ENCODE measurements around the gene TMEM178B. TPM values are rescaled to one million over a fixed set of nuclear protein-coding genes. Genes with fewer than 3 reads are reported as not detected.

TMEM178B gene
- total and polyA plus RNA-seq, 2 of the 4 experiments (the other 2 are of a cell fraction): under 0.01 to 0.05 TPM

DNA sequence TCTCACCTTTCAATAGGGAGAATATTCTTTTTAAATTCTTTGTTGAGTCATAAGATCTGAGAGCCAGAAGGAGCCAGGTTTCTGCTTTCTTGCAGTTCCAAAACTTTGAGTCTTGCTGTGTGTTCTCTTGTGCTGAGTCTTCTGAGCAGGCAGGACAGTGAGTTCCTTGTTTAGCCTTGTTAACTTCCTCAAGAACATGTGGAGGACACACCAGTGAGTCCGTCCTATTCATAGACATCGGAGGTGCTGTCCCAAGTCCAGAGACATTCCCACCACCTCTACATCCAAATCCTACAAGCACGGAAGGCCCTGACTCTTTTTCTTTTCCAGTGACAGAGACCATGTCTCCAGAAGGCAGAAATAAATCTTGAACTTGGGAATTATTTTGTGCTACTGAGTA is 342.1 kb downstream of the TMEM178B start:
- TF ChIP-seq CTCF (conservative IDR thresholded peaks at IDR 0.05; ENCODE audit: low read depth, low read length): no peak
- TF ChIP-seq CEBPB (IDR thresholded peaks at IDR 0.05; ENCODE audit: low read depth, low read length): no peak
- Histone ChIP-seq H4K8ac (ENCODE audit: low read depth in 2 of 2, low read length in 2 of 2) (no peak overlapping the region), H4K20me1 (ENCODE audit: insufficient read depth, low read length) (no peaks in the 10 kb centered on the region), H3K4me1 (ENCODE audit: control insufficient read depth, insufficient read depth, low read length) (no peaks in the 10 kb centered on the region), H2AK5ac (ENCODE audit: low read depth, low read length) (no peak overlapping the region), H3K4me3 (ENCODE audit: insufficient read depth, low read depth, low read length) (no peak overlapping the region), H4K5ac (ENCODE audit: low read depth, low read length) (no peak overlapping the region), H2BK5ac (ENCODE audit: low read depth, low read length, poor library complexity, severe bottlenecking) (no peak overlapping the region), H3K4ac (ENCODE audit: low read depth, low read length) (no peak overlapping the region), H3K56ac (ENCODE audit: extremely low read depth, insufficient read depth, low read length) (no peak overlapping the region), H2AK9ac (replicated peaks; ENCODE audit: low read depth, low read length, poor library complexity) (no peak overlapping the region), H3K23ac (ENCODE audit: low read depth, low read length) (no peak overlapping the region), H2BK15ac (ENCODE audit: low read depth, low read length) (no peak overlapping the region), H3K79me1 (ENCODE audit: low read depth in 1 of 2, low read length in 2 of 2) (no peaks in the 10 kb centered on the region), H2BK120ac (ENCODE audit: low read depth, low read length) (no peak overlapping the region), H3K9me1 (ENCODE audit: insufficient read depth, low read length) (no peaks in the 10 kb centered on the region), H3K36me3 (ENCODE audit: control insufficient read depth, insufficient read depth, low read length) (no peaks in the 10 kb centered on the region), H2AFZ (replicated peaks; ENCODE audit: low read length, poor library complexity) (no peak overlapping the region), H2BK20ac (ENCODE audit: low read depth, low read length) (no peak overlapping the region), H3K4me2 (ENCODE audit: low read depth, low read length) (no peak overlapping the region), H3K27me3 (ENCODE audit: control insufficient read depth, insufficient read depth, low read length) (no peaks in the 10 kb centered on the region), H4K91ac (ENCODE audit: insufficient read depth, low read depth, low read length) (no peak overlapping the region), H3K9ac (ENCODE audit: low read depth, low read length) (no peak overlapping the region), H3K18ac (ENCODE audit: low read depth, low read length) (no peak overlapping the region), H3K14ac (replicated peaks; ENCODE audit: low read depth, low read length) (no peak overlapping the region), H3K9me3 (ENCODE audit: control insufficient read depth, insufficient read depth, low read length) (peaks cover 4% of the 10 kb centered on the region), H3K27ac (ENCODE audit: insufficient read depth, low read length) (no peak overlapping the region)
- DNase-seq: no peak
- no TSS peak for BruUV-seq (replicated peaks)
- ATAC-seq (ENCODE audit: low read depth): no peak
- in situ Hi-C loops (cut with MboI; ENCODE audit: low sequenced_read_pairs) (no loop called here), intact Hi-C loops (cut with micrococcal nuclease) (no loop called here), dilution Hi-C loops (cut with HindIII; ENCODE audit: low sequenced_read_pairs, unreplicated experiment) (no loop called here)
- ChIA-PET POLR2A (ENCODE audit: unreplicated experiment) (no interaction called here), CTCF (no interaction called here)
- WGBS, 2 experiments (ENCODE audit: extremely low coverage in 2 of 2, insufficient read length in 1 of 2): no CpG with 5 or more reads among the region's 3 CpGs

Data from IMR-90 (cell line).